SKM-1 treated with dmso at 0.1 percent for 144 hours (cell line): ENCODE data around the gene CYP26B1.

ENCODE experiments used
- DNase-seq: peaks from one replicate; lab custom pipeline; 2025; ENCODE audit not compliant: unreplicated experiment; lab: John Stamatoyannopoulos, UW

The CYP26B1 gene

GRCh38 chr2:72142570-72143440 lies 4.9 kb downstream of the CYP26B1 start:
- no peak for DNase-seq

GRCh38 chr2:72141881-72142451 lies 5.7 kb downstream of the CYP26B1 start:
- no peak for DNase-seq

- DNase-seq = no peak
These were observed 6.5 kb downstream of the CYP26B1 start for GRCh38 chr2:72141032-72141645.

- no peak for DNase-seq
These were observed 7.1 kb downstream of the CYP26B1 start for GRCh38 chr2:72140621-72140960.

GRCh38 chr2:72139874-72140620 lies 7.6 kb downstream of the CYP26B1 start:
- no peak for DNase-seq

- no peak for DNase-seq
These were observed 8.2 kb downstream of the CYP26B1 start for GRCh38 chr2:72139471-72139873.

GRCh38 chr2:72138921-72139381 lies 8.7 kb downstream of the CYP26B1 start:
- DNase-seq = no peak

- DNase-seq = no peak
These were observed 9.4 kb downstream of the CYP26B1 start for GRCh38 chr2:72138011-72138881.

- peak; percentile 40 for DNase-seq
These were observed 10.1 kb downstream of the CYP26B1 start for GRCh38 chr2:72137498-72138010.

- no peak for DNase-seq
These were observed 10.6 kb downstream of the CYP26B1 start for GRCh38 chr2:72136933-72137497.

- DNase-seq = no peak
These were observed 11.3 kb downstream of the CYP26B1 start for GRCh38 chr2:72136331-72136730.

- no peak for DNase-seq
These were observed 11.7 kb downstream of the CYP26B1 start for GRCh38 chr2:72135921-72136320.

- DNase-seq = no peak
These were observed 12.5 kb downstream of the CYP26B1 start for GRCh38 chr2:72134997-72135800.

- DNase-seq = no peak
These were observed 13.2 kb downstream of the CYP26B1 start for GRCh38 chr2:72134408-72134996.

GRCh38 chr2:72133721-72134407 lies 13.8 kb downstream of the CYP26B1 start:
- DNase-seq = no peak

GRCh38 chr2:72132981-72133720 lies 14.5 kb downstream of the CYP26B1 start:
- DNase-seq = no peak
